Tibial artery (tissue), 4 donors: ENCODE measurements around the gene TULP4.

Experiments
- DNase-seq, 2 donors: peaks; one replicate each; pipeline ENCODE4 v3.0.0-alpha.2; 2019
- H3K27ac ChIP-seq, 2 donors: fragments of 200-600 bp; sonication (generic) in 1 of 2; 1 replicate in 1 of 2; 2 replicates in 1 of 2; pipeline ENCODE4 v1.5.1; 2018 to 2019; ENCODE audit warnings: mild to moderate bottlenecking in 1 of 2
- H3K27me3 ChIP-seq, 2 donors: fragments of 200-600 bp; sonication (generic) in 1 of 2; one replicate each; pipeline versions ENCODE4 v1.5.1 to v1.6.0; 2016 to 2019
- H3K36me3 ChIP-seq, 3 donors: fragments of 200-600 bp; sonication (generic) in 2 of 3; one replicate each; pipeline ENCODE4 v1.5.1; 2016 to 2019; ENCODE audit warnings: mild to moderate bottlenecking in 2 of 3
- H3K4me1 ChIP-seq, 4 donors: fragments of 200-600 bp; sonication (generic) in 2 of 4; 1 replicate in 3 of 4; 2 replicates in 1 of 4; pipeline ENCODE4 v1.5.1; 2016 to 2019
- H3K4me3 ChIP-seq, 2 donors: fragments of 200-600 bp; sonication (generic) in 1 of 2; 1 replicate in 1 of 2; 2 replicates in 1 of 2; pipeline ENCODE4 v1.5.1; 2018 to 2019; ENCODE audit warnings: mild to moderate bottlenecking in 2 of 2
- H3K9me3 ChIP-seq, 3 donors: fragments of 200-600 bp; sonication (generic) in 1 of 3; one replicate each; pipeline ENCODE4 v1.5.1; 2016 to 2019
- CTCF ChIP-seq, 2 experiments: fragments of 200-600 bp in 1 of 2; fragments of 450-650 bp in 1 of 2; IDR thresholded peaks; one replicate each; pipeline ENCODE4 v1.5.1; 2017 to 2019; ENCODE audit warnings: antibody characterized with exemption in 2 of 2, mild to moderate bottlenecking in 1 of 2, moderate library complexity in 1 of 2
- intact Hi-C: fragments of 100-400 bp; cut with DNase I; formaldehyde crosslinking; loops from one replicate; pipeline ENCODE4 v1.15.0; 2023; ENCODE audit warnings: low total_unique reads

TULP4 gene

GRCh38 chr6:158559338-158559894 is 247.2 kb downstream of the TULP4 start:
- no peaks in the 10 kb centered on the region for H3K9me3 ChIP-seq
- peak overlapping the region; percentile 88 to 89 for H3K27ac ChIP-seq
- intact Hi-C loops: no loop called here
- peak overlapping the region; percentile 89 to 91 for H3K4me3 ChIP-seq
- H3K4me1 ChIP-seq: peaks cover 0 to 24% (median 20%) of the 10 kb centered on the region in 4 donors
- TF ChIP-seq CTCF (IDR thresholded peaks at IDR 0.05): no peak
- H3K36me3 ChIP-seq: no peaks in the 10 kb centered on the region
- DNase-seq: peak in 1 of 2 donors; percentile 60
- H3K27me3 ChIP-seq: no peaks in the 10 kb centered on the region

GRCh38 chr6:158559895-158560835 is 247.9 kb downstream of the TULP4 start, which contains the start of gene TMEM181:
Gene TMEM181, plus strand, starts transcription at chr6:158560091. Its CDS starts 134 bp downstream, at chr6:158560225.
- peaks cover 0 to 24% (median 20%) of the 10 kb centered on the region in 4 donors for H3K4me1 ChIP-seq
- intact Hi-C loops: no loop called here
- peak within 1 kb of the TSS; percentile 88 to 89 for H3K27ac ChIP-seq
- DNase-seq: peak; percentile 67 to 90
- TF ChIP-seq CTCF (IDR thresholded peaks at IDR 0.05): no peak
- H3K27me3 ChIP-seq: no peaks in the 10 kb centered on the region
- H3K36me3 ChIP-seq: no peaks in the 10 kb centered on the region
- peak within 1 kb of the TSS; percentile 89 to 91 for H3K4me3 ChIP-seq
- H3K9me3 ChIP-seq: no peaks in the 10 kb centered on the region

GRCh38 chr6:158560836-158561320 is 248.6 kb downstream of the TULP4 start:
- intact Hi-C loops: no loop called here
- H3K4me3 ChIP-seq: peak overlapping the region; percentile 89 to 91
- no peaks in the 10 kb centered on the region for H3K36me3 ChIP-seq
- TF ChIP-seq CTCF (IDR thresholded peaks at IDR 0.05): no peak
- peak overlapping the region; percentile 88 to 89 for H3K27ac ChIP-seq
- no peaks in the 10 kb centered on the region for H3K9me3 ChIP-seq
- no peaks in the 10 kb centered on the region for H3K27me3 ChIP-seq
- DNase-seq: peak; percentile 30 to 62
- peaks cover 0 to 24% (median 20%) of the 10 kb centered on the region in 4 donors for H3K4me1 ChIP-seq
